ENCODE measurements around the gene ZNF804A. TPM values are rescaled to one million over a fixed set of nuclear protein-coding genes. Genes with fewer than 3 reads are reported as not detected.
"Not testable (repeated sequence)": the region's sequence is repeated elsewhere in the genome, so short reads cannot be mapped to it uniquely, and the experiment has no call there.

The ZNF804A gene
- total RNA-seq, 2 experiments from 2014 or later: not detected

DNA sequence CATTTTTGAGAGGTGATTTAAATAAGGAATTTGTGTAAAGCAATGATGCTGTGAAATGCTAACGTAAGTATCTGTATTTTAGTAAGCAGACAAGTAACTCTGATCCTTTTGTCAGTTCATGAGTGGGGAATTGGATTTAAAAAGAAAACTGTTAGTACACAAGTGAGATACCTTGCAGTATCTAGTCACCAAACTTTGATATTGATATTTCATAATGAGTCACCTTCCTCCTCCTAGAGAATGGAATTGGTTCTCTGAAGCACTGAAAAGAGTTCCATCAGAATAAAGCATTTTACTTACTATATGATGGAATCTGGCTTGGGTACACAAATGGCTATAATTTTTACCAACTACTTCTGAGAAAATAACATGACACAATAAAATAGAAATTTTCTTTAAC lies 232.2 kb downstream of the ZNF804A start:
- Mint-ChIP-seq H3K36me3 (ENCODE audit: low read depth) (no peaks in the 10 kb centered on the region), H3K27ac (no peak overlapping the region), H3K27me3 (no peaks in the 10 kb centered on the region), H3K9me3 (no peaks in the 10 kb centered on the region), H3K4me3 (no peak overlapping the region), H3K4me1 (no peaks in the 10 kb centered on the region)
- POLR2A ChIA-PET: no interaction called here
- DNase-seq: no peak
- CTCF ChIA-PET: no interaction called here

DNA sequence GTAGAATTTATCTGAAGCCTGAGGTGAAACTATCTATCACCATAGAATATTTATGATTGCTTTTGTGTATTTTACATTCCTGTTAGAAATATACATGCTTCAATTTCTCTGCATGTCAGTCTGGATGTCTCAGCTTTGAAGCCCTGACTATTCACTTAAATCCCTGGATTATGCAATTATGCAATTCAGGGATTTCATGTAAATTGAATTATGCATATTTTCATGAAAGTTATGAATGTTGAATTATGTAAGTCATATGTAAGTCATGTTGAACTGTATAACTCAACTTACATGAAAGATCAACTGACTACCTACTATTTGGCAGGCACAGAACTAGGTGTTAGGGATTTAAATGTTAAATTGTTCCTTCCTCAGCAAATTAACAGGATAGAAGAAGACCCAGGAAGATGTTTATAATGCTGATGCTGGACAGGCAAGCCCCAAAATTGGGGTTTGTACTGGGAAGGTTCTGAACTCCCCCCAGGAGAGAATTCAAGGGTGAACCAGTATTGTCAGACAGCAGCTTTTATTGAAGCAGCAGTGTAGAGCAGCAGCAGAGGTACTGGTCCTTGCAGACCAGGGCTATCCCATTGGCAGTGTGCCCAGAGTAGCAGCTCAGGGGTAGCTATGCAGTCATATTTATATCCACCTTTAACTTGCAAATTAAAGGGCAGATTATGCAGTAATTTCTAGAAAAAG lies 236.5 kb downstream of the ZNF804A start:
- Mint-ChIP-seq H3K27me3 (no peaks in the 10 kb centered on the region), H3K4me3 (no peak overlapping the region), H3K36me3 (ENCODE audit: low read depth) (no peaks in the 10 kb centered on the region), H3K27ac (no peak overlapping the region), H3K4me1 (no peaks in the 10 kb centered on the region), H3K9me3 (no peaks in the 10 kb centered on the region)
- no peak for DNase-seq
- POLR2A ChIA-PET: no interaction called here
- CTCF ChIA-PET: no interaction called here

DNA sequence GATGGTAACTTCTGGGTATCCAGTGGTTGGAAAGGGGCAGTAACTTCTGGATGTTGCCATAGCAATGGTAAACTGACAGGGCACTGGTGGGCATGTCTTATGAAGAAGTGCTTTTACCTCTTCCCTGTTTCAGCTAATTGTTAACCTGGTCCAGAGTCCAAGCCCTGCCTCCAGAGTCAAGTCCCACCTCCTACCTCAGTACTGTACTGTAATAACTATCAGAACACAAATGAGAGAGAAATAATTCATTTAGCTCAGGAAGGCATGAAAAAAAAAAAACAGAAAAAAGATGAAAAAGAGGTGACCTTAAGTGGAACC lies 237.0 kb downstream of the ZNF804A start:
- DNase-seq: no peak
- ChIA-PET CTCF (no interaction called here), POLR2A (no interaction called here)
- H3K9me3 Mint-ChIP-seq: no peaks in the 10 kb centered on the region
- no peaks in the 10 kb centered on the region for H3K27me3 Mint-ChIP-seq
- H3K4me3 Mint-ChIP-seq: no peak overlapping the region
- H3K27ac Mint-ChIP-seq: no peak overlapping the region
- H3K4me1 Mint-ChIP-seq: no peaks in the 10 kb centered on the region
- H3K36me3 Mint-ChIP-seq (ENCODE audit: low read depth): no peaks in the 10 kb centered on the region

DNA sequence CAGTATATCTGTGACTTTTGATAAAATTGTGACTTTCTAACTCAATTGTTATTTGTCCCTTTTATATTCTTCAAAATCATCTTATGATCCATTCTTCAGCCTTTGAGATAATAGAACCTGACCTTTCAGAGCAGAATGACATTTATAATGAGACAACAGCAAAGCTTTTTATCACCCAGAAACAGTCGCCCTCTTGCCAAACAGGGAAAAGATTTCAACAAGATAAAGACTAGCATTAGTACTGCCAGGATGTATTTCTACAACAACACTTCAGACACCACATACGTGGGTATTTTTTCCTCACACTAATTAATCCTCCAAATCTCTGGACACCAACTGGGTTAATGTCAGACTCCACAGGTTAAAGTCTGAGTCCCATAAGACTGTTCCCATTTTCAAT lies 249.0 kb downstream of the ZNF804A start:
- H3K4me1 Mint-ChIP-seq: no peaks in the 10 kb centered on the region
- H3K27me3 Mint-ChIP-seq: no peaks in the 10 kb centered on the region
- no peaks in the 10 kb centered on the region for H3K36me3 Mint-ChIP-seq (ENCODE audit: low read depth)
- CTCF ChIA-PET: no interaction called here
- H3K27ac Mint-ChIP-seq: no peak overlapping the region
- H3K4me3 Mint-ChIP-seq: no peak overlapping the region
- DNase-seq: no peak
- POLR2A ChIA-PET: no interaction called here
- H3K9me3 Mint-ChIP-seq: peaks cover 6% of the 10 kb centered on the region

- Mint-ChIP-seq H3K36me3 (ENCODE audit: low read depth) (no peaks in the 10 kb centered on the region), H3K4me3 (no peak overlapping the region), H3K27ac (no peak overlapping the region), H3K9me3 (peaks cover 6% of the 10 kb centered on the region), H3K4me1 (no peaks in the 10 kb centered on the region), H3K27me3 (no peaks in the 10 kb centered on the region)
- POLR2A ChIA-PET: no interaction called here
- CTCF ChIA-PET: no interaction called here
- DNase-seq: no peak
Observed at GRCh38 chr2:184849516-184849915, 251.2 kb downstream of the ZNF804A start.

GRCh38 chr2:184851576-184851975 lies 253.2 kb downstream of the ZNF804A start:
- CTCF ChIA-PET: no interaction called here

DNA sequence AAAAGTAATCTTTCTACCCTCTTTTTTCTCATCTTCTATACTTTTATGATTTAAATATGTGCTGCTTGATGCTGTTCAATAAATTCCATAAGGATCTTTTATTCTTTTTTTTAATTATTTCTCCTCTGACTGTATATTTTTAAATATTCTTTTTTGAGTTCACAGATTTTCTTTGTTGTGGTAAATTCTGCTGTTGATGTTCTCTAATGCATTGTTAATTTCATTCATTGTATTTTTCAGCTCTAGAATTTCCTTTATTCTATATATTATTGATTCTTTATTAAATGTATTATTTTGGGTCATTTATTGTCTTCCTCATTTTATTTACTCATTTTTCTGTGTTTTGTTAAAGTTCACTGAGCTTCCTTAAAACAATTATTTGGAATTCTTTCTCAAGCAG lies 260.9 kb downstream of the ZNF804A start:
- CTCF ChIA-PET: no interaction called here
- POLR2A ChIA-PET: no interaction called here
- no peaks in the 10 kb centered on the region for H3K27me3 Mint-ChIP-seq
- peaks cover 21% of the 10 kb centered on the region for H3K9me3 Mint-ChIP-seq
- peak overlapping the region; percentile 73 for H3K27ac Mint-ChIP-seq
- H3K36me3 Mint-ChIP-seq (ENCODE audit: low read depth): no peaks in the 10 kb centered on the region
- DNase-seq: no peak
- no peak overlapping the region for H3K4me3 Mint-ChIP-seq
- no peaks in the 10 kb centered on the region for H3K4me1 Mint-ChIP-seq

More at GRCh38 chr2:184851576-184851975, 253.2 kb downstream of the ZNF804A start:
- peaks cover 6% of the 10 kb centered on the region for H3K9me3 Mint-ChIP-seq
- H3K4me3 Mint-ChIP-seq: no peak overlapping the region
- no peaks in the 10 kb centered on the region for H3K36me3 Mint-ChIP-seq (ENCODE audit: low read depth)
- H3K27ac Mint-ChIP-seq: no peak overlapping the region
- H3K27me3 Mint-ChIP-seq: no peaks in the 10 kb centered on the region
- POLR2A ChIA-PET: no interaction called here
- no peak for DNase-seq
- no peaks in the 10 kb centered on the region for H3K4me1 Mint-ChIP-seq

DNA sequence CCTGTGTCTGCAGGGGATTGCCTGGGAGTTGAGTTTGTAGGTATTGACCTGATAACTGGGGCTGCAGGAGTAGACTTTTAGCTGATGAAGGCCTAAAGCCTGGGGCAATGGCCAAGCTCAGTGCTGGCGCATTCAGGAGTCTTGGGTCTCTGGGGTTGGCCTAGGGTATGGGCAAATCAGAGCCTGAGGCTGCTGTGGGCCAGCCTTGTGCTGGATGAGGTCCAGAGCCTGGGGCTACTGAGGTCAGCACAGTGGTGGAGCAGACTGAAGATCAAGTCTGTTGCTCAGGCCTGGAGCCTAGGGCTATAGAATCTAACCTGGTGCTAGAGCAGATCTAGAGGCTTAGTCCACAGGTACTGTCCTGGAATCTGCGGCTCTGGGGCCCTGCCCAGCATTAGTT lies 262.4 kb downstream of the ZNF804A start:
- Mint-ChIP-seq H3K27me3 (no peaks in the 10 kb centered on the region), H3K36me3 (ENCODE audit: low read depth) (no peaks in the 10 kb centered on the region), H3K4me1 (no peaks in the 10 kb centered on the region), H3K27ac (no peak overlapping the region), H3K9me3 (peaks cover 21% of the 10 kb centered on the region), H3K4me3 (no peak overlapping the region)
- DNase-seq: no peak
- ChIA-PET POLR2A (no interaction called here), CTCF (no interaction called here)

GRCh38 chr2:184875212-184875611 lies 276.9 kb downstream of the ZNF804A start:
- no peak for DNase-seq
- Mint-ChIP-seq H3K27ac (no peak overlapping the region), H3K9me3 (peaks cover 5% of the 10 kb centered on the region), H3K36me3 (ENCODE audit: low read depth) (no peaks in the 10 kb centered on the region), H3K4me1 (no peaks in the 10 kb centered on the region), H3K4me3 (no peak overlapping the region), H3K27me3 (no peaks in the 10 kb centered on the region)
- ChIA-PET POLR2A (no interaction called here), CTCF (no interaction called here)

DNA sequence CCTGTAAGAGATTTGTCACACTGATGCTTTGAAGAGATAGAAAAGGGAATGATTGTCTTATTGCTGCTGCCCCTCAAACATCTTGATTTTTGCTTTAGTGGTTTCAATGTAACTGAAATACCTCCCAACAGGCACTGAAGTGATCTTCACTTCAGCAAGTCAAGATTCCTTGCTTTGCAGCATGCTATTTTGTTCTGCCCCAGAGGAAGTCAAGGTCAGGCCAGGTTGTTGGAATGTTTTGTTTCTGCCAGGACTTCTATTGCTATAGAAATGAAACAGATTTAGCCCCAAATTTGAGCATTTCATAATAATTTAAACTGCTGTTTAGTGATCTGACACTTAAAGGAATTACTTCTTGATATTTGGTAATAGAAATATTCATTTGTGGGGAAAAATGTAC lies 277.6 kb downstream of the ZNF804A start:
- no peak overlapping the region for H3K27ac Mint-ChIP-seq
- ChIA-PET POLR2A (no interaction called here), CTCF (no interaction called here)
- DNase-seq: no peak
- peaks cover 5% of the 10 kb centered on the region for H3K9me3 Mint-ChIP-seq
- H3K4me3 Mint-ChIP-seq: no peak overlapping the region
- no peaks in the 10 kb centered on the region for H3K27me3 Mint-ChIP-seq
- H3K36me3 Mint-ChIP-seq (ENCODE audit: low read depth): no peaks in the 10 kb centered on the region
- H3K4me1 Mint-ChIP-seq: no peaks in the 10 kb centered on the region

GRCh38 chr2:184877909-184878308 lies 279.6 kb downstream of the ZNF804A start:
- H3K4me3 Mint-ChIP-seq: no peak overlapping the region
- no peaks in the 10 kb centered on the region for H3K36me3 Mint-ChIP-seq (ENCODE audit: low read depth)
- H3K4me1 Mint-ChIP-seq: no peaks in the 10 kb centered on the region
- peaks cover 5% of the 10 kb centered on the region for H3K9me3 Mint-ChIP-seq
- CTCF ChIA-PET: no interaction called here
- POLR2A ChIA-PET: no interaction called here
- no peaks in the 10 kb centered on the region for H3K27me3 Mint-ChIP-seq
- no peak overlapping the region for H3K27ac Mint-ChIP-seq
- no peak for DNase-seq

DNA sequence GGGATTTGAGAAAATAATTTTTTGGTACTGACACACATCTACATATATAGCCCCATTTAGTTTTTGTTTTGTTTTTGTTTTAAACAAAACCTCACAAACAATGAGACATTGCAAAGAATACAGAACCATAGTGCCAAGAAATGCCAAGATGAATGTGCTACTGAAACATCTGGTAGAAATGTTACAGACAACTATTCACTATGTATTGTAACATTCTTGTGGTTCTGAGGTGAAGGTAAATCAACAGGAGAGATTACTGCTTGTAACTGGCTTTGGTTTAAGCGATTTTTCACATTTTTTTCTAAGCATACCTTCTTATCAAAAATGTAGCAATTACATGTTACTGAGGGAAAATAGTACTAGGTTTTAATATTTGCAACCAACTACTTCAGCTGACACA lies 281.3 kb downstream of the ZNF804A start:
- DNase-seq: no peak
- Mint-ChIP-seq H3K9me3 (peaks cover 5% of the 10 kb centered on the region), H3K36me3 (ENCODE audit: low read depth) (no peaks in the 10 kb centered on the region), H3K4me1 (no peaks in the 10 kb centered on the region), H3K27ac (no peak overlapping the region), H3K27me3 (no peaks in the 10 kb centered on the region), H3K4me3 (no peak overlapping the region)
- CTCF ChIA-PET: no interaction called here
- POLR2A ChIA-PET: no interaction called here

- CTCF ChIA-PET: interaction anchor here (0.5 kb wide), 1 partner anchor 750 kb away, joined by 3 read pairs; no protein-coding TSS in a partner anchor
- H3K27me3 Mint-ChIP-seq; H3K4me3 Mint-ChIP-seq; H3K27ac Mint-ChIP-seq; POLR2A ChIA-PET; H3K36me3 Mint-ChIP-seq (ENCODE audit: low read depth); DNase-seq; H3K4me1 Mint-ChIP-seq: not testable (repeated sequence)
- H3K9me3 Mint-ChIP-seq: peaks cover 12% of the 10 kb centered on the region
Observed at GRCh38 chr2:184886585-184886984, 288.3 kb downstream of the ZNF804A start.

DNA sequence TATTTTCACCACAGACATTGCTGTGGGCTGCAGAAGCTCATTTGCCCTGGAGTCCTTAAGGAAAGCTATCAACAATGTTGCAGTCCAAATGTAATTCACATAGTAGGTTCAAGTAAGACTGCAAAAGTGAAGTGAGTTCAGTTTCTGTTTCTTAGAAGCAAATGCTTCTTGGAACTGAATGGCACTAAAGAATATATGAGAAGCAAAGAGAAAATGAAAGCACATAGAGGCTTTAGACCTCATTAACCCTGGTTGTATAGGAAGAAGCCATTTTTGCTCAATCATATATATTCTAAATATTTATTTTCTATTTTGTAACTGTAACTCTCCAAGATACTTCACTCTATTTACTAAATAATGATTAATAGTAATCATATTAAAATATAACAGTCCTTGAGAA lies 292.0 kb downstream of the ZNF804A start:
- ChIA-PET CTCF (no interaction called here), POLR2A (no interaction called here)
- Mint-ChIP-seq H3K36me3 (ENCODE audit: low read depth) (no peaks in the 10 kb centered on the region), H3K4me1 (peaks cover 3% of the 10 kb centered on the region), H3K27me3 (no peaks in the 10 kb centered on the region), H3K4me3 (no peak overlapping the region), H3K27ac (peak overlapping the region; percentile 52), H3K9me3 (peaks cover 12% of the 10 kb centered on the region)
- no peak for DNase-seq

Data from activated CD4-positive, alpha-beta T cell treated with anti-CD3 and anti-CD28 coated beads, Interleukin-2, amount 10 ng/mL, durations not matched to agents 7 days and 5 days (primary cell).